ENCODE data around the gene SNX33.
"Not testable (repeated sequence)": the region's sequence is repeated elsewhere in the genome, so short reads cannot be mapped to it uniquely, and the experiment has no call there.

SNX33 gene

GRCh38 chr15:75682181-75683135 lies 34.7 kb downstream of the SNX33 start:
- Mint-ChIP-seq H3K4me1 (ENCODE audit: low read depth) (no peaks in the 10 kb centered on the region), H3K27me3 (no peaks in the 10 kb centered on the region), H3K9me3 (ENCODE audit: low read depth) (no peaks in the 10 kb centered on the region), H3K36me3 (no peaks in the 10 kb centered on the region), H3K4me3 (no peak overlapping the region), H3K27ac (no peak overlapping the region)

DNA sequence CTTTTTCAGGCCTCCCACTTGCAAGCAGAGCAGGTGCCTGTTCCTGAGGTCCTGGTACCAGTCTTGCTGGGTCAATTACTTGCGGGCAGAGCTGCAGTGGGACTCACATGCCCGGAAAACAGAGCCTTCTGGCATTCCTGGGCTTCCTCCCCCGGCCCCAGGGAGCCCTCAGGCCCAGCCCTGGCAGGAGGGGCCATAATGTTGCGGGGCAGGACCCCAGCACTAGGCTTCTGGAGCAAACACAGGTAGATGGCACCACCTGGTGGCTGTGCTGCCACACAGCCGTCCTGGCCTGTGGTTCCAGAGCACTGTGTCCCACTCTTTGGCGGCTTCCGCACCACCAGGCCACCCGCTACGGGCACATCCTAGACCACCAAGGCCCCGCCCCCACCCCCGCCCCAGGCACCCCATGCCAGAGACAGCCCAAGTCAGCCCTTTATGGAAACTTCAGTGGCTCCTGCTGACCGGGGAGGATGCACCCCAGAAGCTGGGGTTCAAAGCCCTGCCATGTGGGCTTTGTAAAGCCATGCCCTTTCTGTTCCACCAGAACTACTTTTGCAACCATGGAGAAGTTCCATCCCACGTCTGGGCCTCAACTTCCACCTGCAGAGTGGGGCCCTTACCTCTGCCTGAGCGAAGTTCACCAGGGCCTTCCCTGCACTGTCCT lies 36.1 kb downstream of the SNX33 start:
- H3K9me3 Mint-ChIP-seq (ENCODE audit: low read depth); H3K36me3 Mint-ChIP-seq; H3K4me3 Mint-ChIP-seq; H3K27me3 Mint-ChIP-seq; H3K4me1 Mint-ChIP-seq (ENCODE audit: low read depth); H3K27ac Mint-ChIP-seq: not testable (repeated sequence)

DNA sequence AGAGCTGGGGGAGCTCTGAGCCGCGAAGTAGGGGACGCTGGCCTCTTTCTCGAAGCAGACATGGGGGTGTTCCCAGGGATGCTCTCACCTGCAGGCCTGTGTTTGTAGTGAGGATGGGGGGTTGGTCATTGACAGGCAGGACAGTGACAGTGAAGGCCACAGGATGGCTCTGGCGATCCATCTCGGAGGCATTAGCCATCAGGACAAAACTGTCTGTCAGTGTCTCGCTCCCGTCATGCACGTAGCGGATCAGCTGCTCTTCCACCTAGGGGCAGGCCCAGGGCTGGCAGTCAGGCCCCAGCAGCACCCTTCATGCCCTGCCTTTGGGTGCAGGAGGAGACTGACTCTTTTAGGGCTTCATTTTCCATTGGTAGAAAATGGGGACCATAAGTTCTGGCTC lies 36.9 kb downstream of the SNX33 start:
- Mint-ChIP-seq H3K27ac (no peak overlapping the region), H3K9me3 (ENCODE audit: low read depth) (no peaks in the 10 kb centered on the region), H3K27me3 (no peaks in the 10 kb centered on the region), H3K36me3 (no peaks in the 10 kb centered on the region), H3K4me1 (ENCODE audit: low read depth) (no peaks in the 10 kb centered on the region), H3K4me3 (no peak overlapping the region)

DNA sequence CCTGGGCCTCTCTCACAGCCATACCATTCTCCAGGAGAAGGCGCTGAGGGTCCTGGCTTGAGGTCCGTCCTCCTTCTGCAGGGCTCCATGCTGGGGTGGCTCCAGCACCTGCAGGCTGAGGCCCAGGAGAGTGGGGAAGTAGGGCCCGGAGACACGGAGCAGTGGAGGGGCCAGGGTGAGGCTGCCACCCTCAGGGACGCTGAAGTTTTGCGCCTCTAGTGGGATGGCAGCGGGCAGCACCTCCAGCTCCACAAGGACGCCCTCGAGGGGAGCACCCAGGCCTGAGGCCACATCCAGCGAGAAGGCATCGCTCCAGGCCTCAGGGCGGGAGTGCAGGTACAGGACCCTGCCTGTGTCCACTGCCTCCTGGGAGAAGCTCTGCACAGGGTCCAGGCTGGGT lies 37.5 kb downstream of the SNX33 start:
- Mint-ChIP-seq H3K27ac (no peak overlapping the region), H3K36me3 (no peaks in the 10 kb centered on the region), H3K9me3 (ENCODE audit: low read depth) (no peaks in the 10 kb centered on the region), H3K4me1 (ENCODE audit: low read depth) (no peaks in the 10 kb centered on the region), H3K27me3 (no peaks in the 10 kb centered on the region), H3K4me3 (no peak overlapping the region)

DNA sequence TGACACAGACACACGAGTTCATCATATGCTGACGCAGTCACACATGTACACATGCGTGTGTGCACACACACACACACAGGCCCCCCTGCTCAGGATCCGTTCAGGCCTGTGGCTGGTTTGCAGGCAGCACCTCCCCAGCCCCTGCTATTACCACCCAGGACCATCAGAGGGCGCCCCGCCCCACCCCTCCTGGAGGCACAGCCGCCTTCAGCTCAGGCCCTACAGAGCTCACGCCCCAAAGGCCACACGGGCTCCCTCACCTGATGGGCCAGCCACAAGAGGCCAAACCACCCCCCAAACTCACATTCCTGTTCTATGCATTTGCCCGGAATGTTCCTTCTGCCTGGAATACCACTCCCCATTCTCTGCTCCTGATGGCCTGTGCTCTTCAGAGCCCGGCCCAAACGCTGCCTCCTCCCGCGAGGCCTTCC lies 38.5 kb downstream of the SNX33 start:
- not testable (repeated sequence) for H3K36me3 Mint-ChIP-seq; H3K27ac Mint-ChIP-seq; H3K4me3 Mint-ChIP-seq; H3K4me1 Mint-ChIP-seq (ENCODE audit: low read depth); H3K27me3 Mint-ChIP-seq; H3K9me3 Mint-ChIP-seq (ENCODE audit: low read depth)

- no peaks in the 10 kb centered on the region for H3K9me3 Mint-ChIP-seq (ENCODE audit: low read depth)
- no peak overlapping the region for H3K27ac Mint-ChIP-seq
- peaks cover 2% of the 10 kb centered on the region for H3K4me1 Mint-ChIP-seq (ENCODE audit: low read depth)
- no peaks in the 10 kb centered on the region for H3K36me3 Mint-ChIP-seq
- H3K4me3 Mint-ChIP-seq, result no peak overlapping the region
- no peaks in the 10 kb centered on the region for H3K27me3 Mint-ChIP-seq
Observed at GRCh38 chr15:75687486-75688277, 40.0 kb downstream of the SNX33 start.

- no peaks in the 10 kb centered on the region for H3K36me3 Mint-ChIP-seq
- H3K4me3 Mint-ChIP-seq, result no peak overlapping the region
- H3K4me1 Mint-ChIP-seq (ENCODE audit: low read depth), result peaks cover 2% of the 10 kb centered on the region
- H3K27ac Mint-ChIP-seq, result no peak overlapping the region
- no peaks in the 10 kb centered on the region for H3K9me3 Mint-ChIP-seq (ENCODE audit: low read depth)
- no peaks in the 10 kb centered on the region for H3K27me3 Mint-ChIP-seq
Observed at GRCh38 chr15:75688278-75688557, 40.5 kb downstream of the SNX33 start.

GRCh38 chr15:75688831-75689230 lies 41.1 kb downstream of the SNX33 start:
- H3K36me3 Mint-ChIP-seq, result no peaks in the 10 kb centered on the region

DNA sequence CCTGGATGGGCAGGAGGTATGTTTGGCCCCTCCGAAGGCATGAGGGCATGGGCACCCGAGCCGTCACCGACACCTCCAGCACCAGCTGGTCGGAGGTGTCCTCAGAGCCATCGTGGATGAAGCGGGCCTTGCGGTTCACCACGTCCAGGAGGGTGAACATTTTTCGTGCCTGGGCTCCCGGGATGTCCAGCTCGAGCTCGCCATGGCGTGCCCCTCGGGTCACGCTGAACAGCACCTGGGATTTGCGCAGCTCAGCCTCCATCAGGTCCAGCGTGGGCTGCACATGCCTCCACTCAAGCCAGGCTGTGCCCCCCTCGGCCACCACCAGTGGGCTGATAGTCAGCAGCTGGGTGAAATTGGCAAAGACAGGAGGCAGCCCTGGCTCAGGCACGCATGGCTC lies 41.7 kb downstream of the SNX33 start:
- not testable (repeated sequence) for H3K27me3 Mint-ChIP-seq; H3K27ac Mint-ChIP-seq; H3K9me3 Mint-ChIP-seq (ENCODE audit: low read depth); H3K36me3 Mint-ChIP-seq; H3K4me3 Mint-ChIP-seq; H3K4me1 Mint-ChIP-seq (ENCODE audit: low read depth)

More at GRCh38 chr15:75688831-75689230, 41.1 kb downstream of the SNX33 start:
- Mint-ChIP-seq H3K9me3 (ENCODE audit: low read depth) (no peaks in the 10 kb centered on the region), H3K27me3 (no peaks in the 10 kb centered on the region), H3K27ac (no peak overlapping the region), H3K4me3 (no peak overlapping the region), H3K4me1 (ENCODE audit: low read depth) (peaks cover 2% of the 10 kb centered on the region)

GRCh38 chr15:75692311-75692710 lies 44.6 kb downstream of the SNX33 start:
- peaks cover 11% of the 10 kb centered on the region for H3K4me1 Mint-ChIP-seq (ENCODE audit: low read depth)
- not testable (repeated sequence) for H3K27me3 Mint-ChIP-seq; H3K9me3 Mint-ChIP-seq (ENCODE audit: low read depth); H3K36me3 Mint-ChIP-seq; H3K4me3 Mint-ChIP-seq; H3K27ac Mint-ChIP-seq

DNA sequence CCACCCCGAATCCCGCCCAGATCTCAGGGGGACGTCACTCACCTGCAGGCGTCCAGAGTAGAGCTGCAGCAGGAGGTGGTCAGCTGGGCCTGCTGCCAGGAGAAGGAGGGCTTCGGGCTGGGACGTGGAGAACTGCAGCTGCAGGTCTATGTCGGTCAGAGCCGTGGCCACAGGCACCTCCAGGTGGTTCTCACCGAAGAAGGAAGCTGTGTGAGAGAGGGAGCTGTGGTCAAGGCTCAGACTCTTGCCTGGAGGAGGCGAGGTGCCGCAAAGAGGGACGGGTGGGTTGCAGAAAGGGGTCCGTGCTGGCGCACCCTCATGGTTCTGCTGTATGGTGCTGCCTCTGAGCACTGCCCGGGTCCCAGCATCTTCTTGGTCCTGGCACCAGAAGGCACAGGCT lies 45.3 kb downstream of the SNX33 start:
- not testable (repeated sequence) for H3K27me3 Mint-ChIP-seq; H3K4me3 Mint-ChIP-seq; H3K9me3 Mint-ChIP-seq (ENCODE audit: low read depth); H3K36me3 Mint-ChIP-seq; H3K27ac Mint-ChIP-seq
- H3K4me1 Mint-ChIP-seq (ENCODE audit: low read depth), result peaks cover 11% of the 10 kb centered on the region

- Mint-ChIP-seq H3K9me3 (ENCODE audit: low read depth) (no peaks in the 10 kb centered on the region), H3K4me3 (no peak overlapping the region), H3K36me3 (no peaks in the 10 kb centered on the region), H3K27ac (no peak overlapping the region), H3K4me1 (ENCODE audit: low read depth) (peaks cover 11% of the 10 kb centered on the region), H3K27me3 (no peaks in the 10 kb centered on the region)
Observed at GRCh38 chr15:75693501-75694240, 46.0 kb downstream of the SNX33 start.

- H3K4me1 Mint-ChIP-seq (ENCODE audit: low read depth), result peaks cover 14% of the 10 kb centered on the region
- no peaks in the 10 kb centered on the region for H3K36me3 Mint-ChIP-seq
- no peak overlapping the region for H3K27ac Mint-ChIP-seq
- H3K9me3 Mint-ChIP-seq (ENCODE audit: low read depth), result no peaks in the 10 kb centered on the region
- H3K27me3 Mint-ChIP-seq, result no peaks in the 10 kb centered on the region
- no peak overlapping the region for H3K4me3 Mint-ChIP-seq
Observed at GRCh38 chr15:75694241-75695182, 46.8 kb downstream of the SNX33 start.

DNA sequence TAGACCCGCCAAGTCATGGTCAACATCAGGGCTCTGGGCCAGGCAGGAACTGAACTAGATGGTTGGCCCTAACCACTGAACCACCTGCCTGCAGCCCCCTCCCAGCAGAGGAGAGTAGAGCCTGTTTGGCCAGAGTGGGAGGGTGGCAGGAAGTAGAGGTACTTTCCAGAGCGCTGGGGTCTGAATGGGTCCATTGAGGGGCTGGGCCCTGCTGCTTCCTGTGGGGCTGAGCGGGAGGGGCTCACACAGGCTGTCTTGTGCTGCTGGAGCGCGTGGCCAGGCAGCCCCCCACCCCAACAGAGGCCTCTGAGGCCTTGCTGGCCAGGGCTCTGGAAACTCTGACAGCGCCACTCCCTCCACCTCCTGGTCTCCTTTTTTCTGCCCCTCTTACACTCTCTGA lies 47.5 kb downstream of the SNX33 start:
- Mint-ChIP-seq H3K9me3 (ENCODE audit: low read depth) (no peaks in the 10 kb centered on the region), H3K36me3 (no peaks in the 10 kb centered on the region), H3K27me3 (no peaks in the 10 kb centered on the region), H3K4me1 (ENCODE audit: low read depth) (peaks cover 14% of the 10 kb centered on the region), H3K4me3 (no peak overlapping the region), H3K27ac (no peak overlapping the region)
